Fibroblast of lung (primary cell): ENCODE measurements around the gene ABCF2.

Experiments used
- CTCF ChIP-seq, 2 donors: IDR thresholded peaks in 1 of 2; conservative IDR thresholded peaks in 1 of 2; 1 replicate in 1 of 2; 2 replicates in 1 of 2; pipeline ENCODE4 v1.5.1; 2011 to 2012; ENCODE audit warnings: low read length in 2 of 2, control low read depth in 1 of 2, inconsistent platforms in 1 of 2, low read depth in 1 of 2, mild to moderate bottlenecking in 1 of 2
- EZH2 ChIP-seq: IDR thresholded peaks from 2 replicates; pipeline ENCODE4 v1.5.1; 2012; ENCODE audit warnings: low read length, control low read depth, mild to moderate bottlenecking; ENCODE audit errors: missing control alignments

GRCh38 chr7:151274396-151274795 lies 47.4 kb upstream of the ABCF2 start:
- no peak for TF ChIP-seq CTCF (conservative IDR thresholded peaks at IDR 0.05 in 1 of 2, IDR thresholded peaks at IDR 0.05 in 1 of 2; ENCODE audit: low read depth in 1 of 2, low read length in 2 of 2)
- TF ChIP-seq EZH2 = no peak
